Measurements from ENCODE around the gene VPS35. TPM values are rescaled to one million over a fixed set of nuclear protein-coding genes. Genes with fewer than 3 reads are reported as not detected.

VPS35 gene
- total and polyA plus RNA-seq, 11 donors = 16.7 to 118 (median 84.4) TPM

- DNase-seq = no peak
- H3K4me3 ChIP-seq = no peak overlapping the region
- H3K9me3 ChIP-seq = peaks cover 0 to 2% (median 0%) of the 10 kb centered on the region in 12 donors
- H3K27me3 ChIP-seq = no peaks in the 10 kb centered on the region
- intact Hi-C loops (cut with DNase I) = no loop called here
- TF ChIP-seq CTCF (IDR thresholded peaks at IDR 0.05) = no peak
- TF ChIP-seq POLR2A (IDR thresholded peaks at IDR 0.05) = no peak
- peaks cover 0 to 66% (median 11%) of the 10 kb centered on the region in 9 donors for H3K36me3 ChIP-seq
- peak; percentile 48 to 73 (median 60) for ATAC-seq
- peaks cover 0 to 54% (median 24%) of the 10 kb centered on the region in 12 donors for H3K4me1 ChIP-seq
- 40 to 48% (median 45%) methylated on average over 16 to 17 of the region's 17 CpGs for WGBS, 4 donors
- peak overlapping the region in 11 of 12 donors; percentile 28 to 85 (median 64) for H3K27ac ChIP-seq
Observed at GRCh38 chr16:46730801-46731690, 42.1 kb upstream of the VPS35 start.

- ATAC-seq (peak in 1 of 4 donors; percentile 1), DNase-seq (no peak)
- Histone ChIP-seq H3K4me1 (peaks cover 0 to 50% (median 24%) of the 10 kb centered on the region in 12 donors), H3K4me3 (no peak overlapping the region), H3K36me3 (peaks cover 0 to 65% (median 15%) of the 10 kb centered on the region in 9 donors), H3K27me3 (no peaks in the 10 kb centered on the region), H3K9me3 (peaks cover 0 to 9% (median 0%) of the 10 kb centered on the region in 12 donors), H3K27ac (peak overlapping the region in 8 of 12 donors; percentile 55 to 85 (median 76))
- WGBS, 4 donors = 84 to 95% (median 88%) methylated on average over 8 of the region's 8 CpGs
- TF ChIP-seq POLR2A (IDR thresholded peaks at IDR 0.05) (no peak), CTCF (IDR thresholded peaks at IDR 0.05) (no peak)
- intact Hi-C loops (cut with DNase I) = no loop called here
Observed at GRCh38 chr16:46730126-46730525, 41.1 kb upstream of the VPS35 start.

GRCh38 chr16:46729326-46729995 lies 40.5 kb upstream of the VPS35 start:
- Histone ChIP-seq H3K27ac (peak overlapping the region in 9 of 12 donors; percentile 30 to 84 (median 50)), H3K27me3 (no peaks in the 10 kb centered on the region), H3K4me1 (peaks cover 0 to 50% (median 24%) of the 10 kb centered on the region in 12 donors), H3K36me3 (peaks cover 0 to 68% (median 16%) of the 10 kb centered on the region in 9 donors), H3K9me3 (peaks cover 0 to 9% (median 0%) of the 10 kb centered on the region in 12 donors), H3K4me3 (no peak overlapping the region)
- ATAC-seq (no peak), DNase-seq (peak in 1 of 5 donors; percentile 6)
- WGBS, 4 donors = 78 to 84% (median 81%) methylated on average over 6 to 7 of the region's 7 CpGs
- TF ChIP-seq POLR2A (IDR thresholded peaks at IDR 0.05) (no peak), CTCF (IDR thresholded peaks at IDR 0.05) (no peak)
- intact Hi-C loops (cut with DNase I) = no loop called here

GRCh38 chr16:46728806-46729205 lies 39.8 kb upstream of the VPS35 start:
- intact Hi-C loops (cut with DNase I) = no loop called here
- TF ChIP-seq POLR2A (IDR thresholded peaks at IDR 0.05) (no peak), CTCF (IDR thresholded peaks at IDR 0.05) (no peak)
- no peaks in the 10 kb centered on the region for H3K27me3 ChIP-seq
- no peak for DNase-seq
- H3K9me3 ChIP-seq = peaks cover 0 to 9% (median 0%) of the 10 kb centered on the region in 12 donors
- peaks cover 0 to 69% (median 19%) of the 10 kb centered on the region in 9 donors for H3K36me3 ChIP-seq
- WGBS, 4 donors = 65 to 76% (median 69%) methylated on average over 14 of the region's 14 CpGs
- peak in 3 of 4 donors; percentile 10 to 25 (median 11) for ATAC-seq
- H3K4me3 ChIP-seq = no peak overlapping the region
- H3K4me1 ChIP-seq = peaks cover 0 to 49% (median 24%) of the 10 kb centered on the region in 12 donors
- peak overlapping the region in 9 of 12 donors; percentile 30 to 84 (median 50) for H3K27ac ChIP-seq

Data from heart left ventricle (tissue), 16 donors.